Measurements from ENCODE around the gene TUBAL3.
A peak's percentile ranks its signal among the peaks of the same experiment; 100 is the strongest.
"Not testable (repeated sequence)": the region's sequence is repeated elsewhere in the genome, so short reads cannot be mapped to it uniquely, and the experiment has no call there.

Gene TUBAL3

GRCh38 chr10:5419466-5420094, 15.0 kb upstream of the TUBAL3 start:
- DNase-seq, result no peak

- no peak for DNase-seq
These were observed 14.0 kb upstream of the TUBAL3 start for GRCh38 chr10:5418584-5418983.

- no peak for DNase-seq
These were observed 12.4 kb upstream of the TUBAL3 start for GRCh38 chr10:5416981-5417380.

GRCh38 chr10:5413012-5413938, 8.6 kb upstream of the TUBAL3 start:
- no peak for DNase-seq

GRCh38 chr10:5412277-5412941, 7.8 kb upstream of the TUBAL3 start, which contains the start of gene NET1:
Gene NET1 (plus strand): TSS chr10:5412557. CDS start chr10:5412693, 136 bp downstream.
- DNase-seq, result peak; percentile 84

- DNase-seq, result no peak
These were observed 7.3 kb upstream of the TUBAL3 start for GRCh38 chr10:5411941-5412276.

GRCh38 chr10:5410787-5411186, 6.2 kb upstream of the TUBAL3 start:
- not testable (repeated sequence) for DNase-seq

- DNase-seq, result no peak
These were observed 2.3 kb upstream of the TUBAL3 start for GRCh38 chr10:5406918-5407317.

- DNase-seq, result no peak
These were observed 1.8 kb downstream of the TUBAL3 start for GRCh38 chr10:5402798-5403197.

GRCh38 chr10:5400468-5401240, 4.0 kb downstream of the TUBAL3 start:
- DNase-seq, result no peak

GRCh38 chr10:5399332-5399731, 5.3 kb downstream of the TUBAL3 start:
- DNase-seq, result no peak

GRCh38 chr10:5396556-5397300, 7.9 kb downstream of the TUBAL3 start:
- DNase-seq, result no peak

- no peak for DNase-seq
These were observed 9.5 kb downstream of the TUBAL3 start for GRCh38 chr10:5395168-5395567.

- no peak for DNase-seq
These were observed 11.1 kb downstream of the TUBAL3 start for GRCh38 chr10:5393529-5393928.

- DNase-seq, result no peak
These were observed 12.8 kb downstream of the TUBAL3 start for GRCh38 chr10:5391790-5392189.

GRCh38 chr10:5390607-5391205, 13.9 kb downstream of the TUBAL3 start:
- no peak for DNase-seq

- no peak for DNase-seq
These were observed 17.5 kb downstream of the TUBAL3 start for GRCh38 chr10:5387169-5387568.

- DNase-seq, result no peak
These were observed 19.4 kb downstream of the TUBAL3 start for GRCh38 chr10:5385224-5385623.

GRCh38 chr10:5381187-5381586, 23.4 kb downstream of the TUBAL3 start:
- DNase-seq, result no peak

GRCh38 chr10:5380395-5380794, 24.2 kb downstream of the TUBAL3 start:
- DNase-seq, result not testable (repeated sequence)

- DNase-seq, result not testable (repeated sequence)
These were observed 25.4 kb downstream of the TUBAL3 start for GRCh38 chr10:5379202-5379601.

- DNase-seq, result no peak
These were observed 28.2 kb downstream of the TUBAL3 start for GRCh38 chr10:5376450-5376849.

Measured in T1000 (cell line).